GM19351 (cell line): Measurements from ENCODE around the gene CFLAR.
"Not testable (repeated sequence)": the region's sequence is repeated elsewhere in the genome, so short reads cannot be mapped to it uniquely, and the experiment has no call there.

Experiments used
- ATAC-seq: cut with Tn5 transposase; IDR thresholded peaks from one replicate; pipeline ENCODE4 v1.9.1; 2021; ENCODE audit warnings: mild to moderate bottlenecking, moderate library complexity; ENCODE audit not compliant: unreplicated experiment

Gene CFLAR

GRCh38 chr2:201116115-201116958 is at the start of gene CFLAR:
Gene CFLAR (plus strand): TSS chr2:201116164. CDS start chr2:201129866, 13,702 bp downstream.
- peak; percentile 34 for ATAC-seq

DNA sequence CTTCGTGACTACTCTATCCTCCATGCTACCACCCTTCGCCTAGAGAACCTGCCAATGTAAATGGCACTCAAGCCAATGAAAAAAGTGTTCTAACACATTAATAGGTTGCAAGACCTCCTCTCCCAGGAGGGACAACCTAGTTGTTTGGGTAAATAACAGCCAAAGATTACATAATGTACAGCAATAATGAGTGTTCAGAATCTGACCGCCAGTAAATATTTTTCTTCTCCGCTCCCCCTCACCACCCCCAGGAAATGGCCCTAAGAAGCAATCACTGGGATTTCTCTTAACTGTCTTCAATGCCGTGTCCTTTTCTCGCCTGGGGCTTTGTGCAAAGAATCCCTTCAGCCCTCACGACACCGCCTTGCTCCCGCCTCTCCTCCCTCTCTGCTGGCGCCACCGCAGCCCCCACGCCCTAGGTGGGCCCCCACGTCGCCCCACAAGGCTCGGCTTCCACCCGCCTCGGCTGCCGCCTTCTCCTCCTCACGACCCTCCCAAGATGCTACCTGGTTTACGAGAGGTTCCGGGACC is 45.0 kb upstream of the CFLAR start:
- ATAC-seq, result peak; percentile 32

DNA sequence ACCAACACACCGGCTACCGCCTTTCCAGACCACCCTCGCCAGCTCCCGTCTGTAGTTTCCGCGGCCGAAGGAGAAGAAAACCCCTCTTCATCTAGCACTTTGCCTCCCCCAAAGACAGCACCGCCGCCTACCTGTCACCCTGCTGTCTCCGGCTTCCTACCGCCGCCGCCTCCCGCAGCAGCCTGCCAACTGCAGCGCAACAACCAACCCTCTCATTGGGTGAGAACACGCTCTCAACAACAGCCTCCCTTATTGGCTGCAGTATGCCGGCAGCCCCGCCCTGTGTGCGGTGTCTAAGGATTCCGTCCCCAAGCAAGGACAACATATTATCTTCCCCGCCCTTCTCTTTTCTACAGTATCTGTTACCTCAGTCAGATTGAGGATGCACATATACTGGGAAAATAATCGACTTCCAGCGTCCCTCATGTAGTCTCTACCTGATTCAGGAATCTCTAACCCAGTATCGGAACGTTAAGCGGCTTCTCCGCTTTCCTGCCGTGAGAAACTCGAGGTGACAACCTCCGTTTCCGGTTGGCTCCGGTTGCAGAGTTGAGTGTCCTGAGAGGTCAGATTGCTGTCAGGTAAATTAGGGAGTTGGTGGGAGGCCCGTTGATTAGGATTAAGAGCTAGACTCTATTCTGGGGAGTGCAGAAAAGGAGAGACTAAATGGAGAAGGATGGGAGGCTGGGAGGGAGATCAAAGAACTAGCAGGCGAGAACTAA is 44.3 kb upstream of the CFLAR start, which contains the start of the genes HYCC2 and NDUFB3:
TSS of gene HYCC2 (minus strand) at position 193 of the 722 bp plus-strand sequence. CDS start 47,662 bp downstream, outside the sequence.
TSS of gene NDUFB3 (plus strand) at position 523 of the 722 bp plus-strand sequence. CDS start 6,882 bp downstream, outside the sequence.
- peak; percentile 96 for ATAC-seq

DNA sequence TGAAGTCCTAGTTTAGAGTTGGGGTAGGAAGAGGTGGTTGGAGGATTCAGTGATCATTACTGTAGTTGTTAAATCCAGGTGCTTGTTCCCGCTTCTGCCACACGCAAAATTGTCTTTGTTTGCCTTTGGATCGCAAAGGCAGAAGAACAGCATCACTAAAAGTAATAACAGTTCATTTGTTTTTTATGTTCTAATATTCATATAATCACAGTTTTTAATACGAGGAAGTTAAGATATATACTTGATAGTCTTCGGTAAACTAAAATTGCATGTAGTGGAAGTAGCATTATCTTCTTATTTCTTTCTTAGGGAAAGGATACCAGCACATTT is 43.8 kb upstream of the CFLAR start:
- peak; percentile 0 for ATAC-seq

- no peak for ATAC-seq
These were observed 42.9 kb upstream of the CFLAR start for GRCh38 chr2:201073071-201073470.

GRCh38 chr2:201074996-201075395 is 41.0 kb upstream of the CFLAR start:
- ATAC-seq, result no peak

GRCh38 chr2:201084863-201085262 is 31.1 kb upstream of the CFLAR start:
- no peak for ATAC-seq

DNA sequence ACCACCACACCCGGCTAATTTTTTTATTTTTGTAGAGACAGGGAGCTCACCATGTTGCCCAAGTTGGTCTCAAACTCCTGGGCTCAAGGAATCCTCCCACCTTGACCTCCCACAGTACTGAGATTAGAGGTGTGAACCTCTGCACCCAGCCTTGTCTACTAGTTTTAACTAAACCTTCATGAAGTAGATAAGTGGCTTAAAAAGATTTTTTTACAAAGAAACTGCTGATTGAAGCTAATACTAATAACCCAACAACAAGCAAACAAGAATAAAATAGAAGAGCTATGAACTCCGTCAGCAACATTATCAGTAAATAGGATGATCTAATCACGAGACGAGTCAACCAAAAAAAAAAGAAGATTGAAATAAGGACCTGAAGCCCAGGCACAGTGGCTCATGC is 25.4 kb upstream of the CFLAR start:
- ATAC-seq, result no peak

DNA sequence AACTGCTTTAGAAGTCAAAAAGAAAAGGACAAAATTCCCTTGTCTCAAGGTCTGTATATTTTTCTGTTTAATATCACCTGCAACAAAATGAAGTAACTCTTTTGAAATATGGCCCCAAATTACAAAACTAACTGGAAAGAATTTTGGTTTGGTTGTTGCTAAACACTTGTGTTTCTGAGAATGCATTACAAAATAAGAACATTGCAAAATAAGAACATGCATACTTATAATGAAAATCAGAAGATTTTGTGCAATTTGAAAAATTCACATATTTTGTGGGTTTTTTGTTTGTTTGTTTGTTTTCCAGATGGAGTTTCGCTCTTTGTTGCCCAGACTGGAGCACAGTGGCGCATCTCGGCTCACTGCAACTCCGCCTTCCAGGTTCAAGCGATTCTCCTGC is 22.4 kb upstream of the CFLAR start:
- ATAC-seq, result no peak

GRCh38 chr2:201100497-201100896 is 15.5 kb upstream of the CFLAR start:
- no peak for ATAC-seq

GRCh38 chr2:201105759-201106158 is 10.2 kb upstream of the CFLAR start:
- ATAC-seq, result no peak

DNA sequence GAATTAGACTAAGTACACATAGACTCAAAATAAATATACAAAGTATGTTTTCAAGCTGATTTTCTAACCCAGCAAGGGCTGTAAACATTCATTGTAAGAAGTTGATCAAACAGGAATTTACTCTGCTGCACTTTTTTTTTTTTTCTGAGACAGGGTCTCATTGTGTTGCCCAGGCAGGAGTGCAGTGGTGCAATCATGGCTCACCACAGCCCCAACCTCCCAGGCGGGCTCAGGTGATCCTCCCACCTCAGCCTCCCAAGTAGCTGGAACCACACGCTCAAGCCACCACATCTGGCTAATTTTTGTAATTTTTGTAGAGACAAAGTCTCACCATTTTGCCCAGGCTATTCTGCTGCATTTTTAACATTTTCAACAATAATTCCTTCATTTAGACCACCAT is 8.3 kb upstream of the CFLAR start:
- no peak for ATAC-seq

DNA sequence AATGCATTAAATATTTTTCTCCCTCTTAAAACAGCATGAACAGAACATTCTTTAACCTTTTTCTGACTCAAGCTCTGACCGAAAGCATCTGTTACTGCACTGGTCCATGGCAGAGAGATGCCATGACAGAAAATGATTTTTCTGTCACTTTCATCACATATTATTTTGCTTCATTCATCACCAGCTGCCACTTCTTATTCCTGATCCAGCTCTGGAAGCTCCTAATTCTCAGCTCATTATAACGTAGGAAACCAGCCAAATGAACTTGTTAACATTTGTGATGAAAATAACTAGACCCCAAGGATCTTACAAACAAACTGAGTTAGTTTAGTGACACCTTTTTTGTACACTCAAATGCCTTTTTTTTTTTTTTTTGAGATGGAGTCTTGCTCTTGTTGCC is 7.6 kb upstream of the CFLAR start:
- no peak for ATAC-seq

- no peak for ATAC-seq
These were observed 6.8 kb upstream of the CFLAR start for GRCh38 chr2:201109186-201109585.

- ATAC-seq, result no peak
These were observed 5.3 kb upstream of the CFLAR start for GRCh38 chr2:201110615-201111014.

DNA sequence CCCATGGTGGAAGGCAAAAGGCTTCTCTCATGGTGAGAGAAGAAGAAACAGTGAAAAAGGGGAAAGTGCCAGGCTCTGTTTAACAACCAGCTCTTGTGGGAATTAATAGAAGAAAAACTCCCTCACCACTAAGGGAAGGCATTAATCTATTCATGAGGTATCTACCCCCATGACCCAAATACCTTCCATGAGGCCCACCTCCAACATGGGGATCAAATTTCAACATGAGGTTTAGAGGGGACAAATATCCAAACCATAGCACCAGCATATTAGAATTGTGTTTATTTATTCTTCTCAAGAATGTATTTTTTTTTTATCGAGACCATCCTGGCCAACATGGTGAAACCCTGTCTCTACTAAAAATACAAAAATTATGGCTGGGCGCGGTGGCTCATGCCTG is 4.9 kb upstream of the CFLAR start:
- ATAC-seq, result no peak

GRCh38 chr2:201114350-201114749 is 1.6 kb upstream of the CFLAR start:
- ATAC-seq, result no peak

- no peak for ATAC-seq
These were observed 1.1 kb upstream of the CFLAR start for GRCh38 chr2:201114846-201115245.

- peak; percentile 28 for ATAC-seq
These were observed 1.2 kb downstream of the CFLAR start for GRCh38 chr2:201116959-201117734.

DNA sequence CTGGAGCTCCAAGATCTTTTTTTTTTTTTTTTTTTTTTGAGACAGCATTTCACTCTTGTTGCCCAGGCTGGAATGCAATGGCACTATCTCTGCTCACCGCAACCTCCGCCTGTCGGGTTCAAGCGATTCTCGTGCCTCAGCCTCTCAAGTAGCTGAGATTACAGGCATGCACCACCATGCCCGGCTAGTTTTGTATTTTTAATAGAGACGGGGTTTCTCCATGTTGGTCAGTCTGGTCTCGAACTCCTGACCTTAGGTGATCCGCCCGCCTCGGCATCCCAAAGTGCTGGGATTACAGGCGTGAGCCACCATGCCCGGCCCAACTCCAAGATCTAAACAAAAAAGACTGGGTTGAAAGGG is 1.8 kb downstream of the CFLAR start:
- not testable (repeated sequence) for ATAC-seq
